NCI-H748 treated with DMSO at 0.1 percent for 48 hours (cell line): Measurements from ENCODE around the gene NOP9.
"Not testable (repeated sequence)": the region's sequence is repeated elsewhere in the genome, so short reads cannot be mapped to it uniquely, and the experiment has no call there.

ENCODE experiments used
- DNase-seq: peaks from one replicate; lab custom pipeline; 2025; lab: John Stamatoyannopoulos, UW

The NOP9 gene

DNA sequence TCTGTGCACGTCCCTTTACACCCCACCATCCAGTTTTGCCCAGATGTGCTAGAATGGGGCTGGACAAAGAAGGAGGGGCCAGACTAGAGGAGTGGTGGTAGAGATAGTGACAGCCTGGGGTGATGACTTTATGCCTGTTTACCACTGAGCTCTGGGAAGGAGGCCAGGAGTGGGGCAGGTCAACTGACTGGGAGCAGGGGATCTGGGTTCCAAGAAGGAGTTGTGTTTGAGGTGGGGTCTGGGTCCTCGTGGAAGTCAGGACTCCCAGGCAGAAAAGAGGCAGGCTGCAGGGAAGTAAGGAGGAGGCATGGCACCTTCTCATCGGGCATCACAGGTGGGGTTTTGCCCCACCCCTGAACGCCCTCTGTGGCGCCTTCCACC lies 10.6 kb downstream of the NOP9 start:
- DNase-seq: no peak

DNA sequence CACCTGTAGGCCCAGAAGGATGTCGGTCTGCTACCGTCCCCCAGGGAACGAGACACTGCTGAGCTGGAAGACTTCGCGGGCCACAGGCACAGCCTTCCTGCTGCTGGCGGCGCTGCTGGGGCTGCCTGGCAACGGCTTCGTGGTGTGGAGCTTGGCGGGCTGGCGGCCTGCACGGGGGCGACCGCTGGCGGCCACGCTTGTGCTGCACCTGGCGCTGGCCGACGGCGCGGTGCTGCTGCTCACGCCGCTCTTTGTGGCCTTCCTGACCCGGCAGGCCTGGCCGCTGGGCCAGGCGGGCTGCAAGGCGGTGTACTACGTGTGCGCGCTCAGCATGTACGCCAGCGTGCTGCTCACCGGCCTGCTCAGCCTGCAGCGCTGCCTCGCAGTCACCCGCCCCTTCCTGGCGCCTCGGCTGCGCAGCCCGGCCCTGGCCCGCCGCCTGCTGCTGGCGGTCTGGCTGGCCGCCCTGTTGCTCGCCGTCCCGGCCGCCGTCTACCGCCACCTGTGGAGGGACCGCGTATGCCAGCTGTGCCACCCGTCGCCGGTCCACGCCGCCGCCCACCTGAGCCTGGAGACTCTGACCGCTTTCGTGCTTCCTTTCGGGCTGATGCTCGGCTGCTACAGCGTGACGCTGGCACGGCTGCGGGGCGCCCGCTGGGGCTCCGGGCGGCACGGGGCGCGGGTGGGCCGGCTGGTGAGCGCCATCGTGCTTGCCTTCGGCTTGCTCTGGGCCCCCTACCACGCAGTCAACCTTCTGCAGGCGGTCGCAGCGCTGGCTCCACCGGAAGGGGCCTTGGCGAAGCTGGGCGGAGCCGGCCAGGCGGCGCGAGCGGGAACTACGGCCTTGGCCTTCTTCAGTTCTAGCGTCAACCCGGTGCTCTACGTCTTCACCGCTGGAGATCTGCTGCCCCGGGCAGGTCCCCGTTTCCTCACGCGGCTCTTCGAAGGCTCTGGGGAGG lies 11.3 kb downstream of the NOP9 start, which contains the start of gene LTB4R:
TSS of gene LTB4R (plus strand) at position 857 of the 959 bp plus-strand sequence. CDS start 4,150 bp downstream, outside the sequence.
- peak; percentile 74 for DNase-seq

DNA sequence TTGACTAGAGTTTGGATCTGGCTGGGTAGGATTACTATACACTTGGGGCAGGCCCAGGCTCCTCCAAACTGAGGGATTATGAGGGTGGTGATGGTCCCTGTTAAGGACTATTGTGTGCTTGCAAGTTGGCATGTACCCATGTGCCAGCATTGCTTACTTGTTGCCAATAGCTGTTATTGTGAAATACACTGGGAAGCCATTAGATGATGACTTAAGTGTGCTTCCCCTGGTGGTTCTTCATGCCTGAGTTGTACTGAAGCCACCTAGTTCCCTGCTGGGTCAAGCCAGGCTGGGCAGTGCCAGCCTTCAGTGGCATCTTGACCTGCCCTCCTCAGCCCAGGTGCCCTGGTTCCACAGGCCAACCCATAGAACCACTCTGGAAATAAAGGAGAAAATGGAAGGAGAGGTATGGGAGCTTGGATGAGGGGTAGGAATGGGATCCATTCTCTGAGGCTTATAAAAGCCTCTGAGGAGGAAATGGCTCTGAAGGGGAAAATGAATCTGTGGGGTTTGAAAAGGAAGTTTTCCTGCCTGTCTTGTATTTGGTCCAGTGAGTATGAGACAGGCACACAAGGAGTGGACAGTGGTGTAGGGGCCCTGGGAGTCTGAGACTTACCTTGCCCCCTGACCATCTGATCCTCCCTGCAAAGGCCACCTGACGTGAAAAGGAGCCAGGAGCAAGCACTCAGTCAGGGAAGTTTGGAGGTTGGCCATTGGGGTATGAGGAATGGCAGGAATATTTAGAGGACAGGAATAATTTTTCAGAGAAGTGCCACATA lies 12.4 kb downstream of the NOP9 start:
- no peak for DNase-seq

DNA sequence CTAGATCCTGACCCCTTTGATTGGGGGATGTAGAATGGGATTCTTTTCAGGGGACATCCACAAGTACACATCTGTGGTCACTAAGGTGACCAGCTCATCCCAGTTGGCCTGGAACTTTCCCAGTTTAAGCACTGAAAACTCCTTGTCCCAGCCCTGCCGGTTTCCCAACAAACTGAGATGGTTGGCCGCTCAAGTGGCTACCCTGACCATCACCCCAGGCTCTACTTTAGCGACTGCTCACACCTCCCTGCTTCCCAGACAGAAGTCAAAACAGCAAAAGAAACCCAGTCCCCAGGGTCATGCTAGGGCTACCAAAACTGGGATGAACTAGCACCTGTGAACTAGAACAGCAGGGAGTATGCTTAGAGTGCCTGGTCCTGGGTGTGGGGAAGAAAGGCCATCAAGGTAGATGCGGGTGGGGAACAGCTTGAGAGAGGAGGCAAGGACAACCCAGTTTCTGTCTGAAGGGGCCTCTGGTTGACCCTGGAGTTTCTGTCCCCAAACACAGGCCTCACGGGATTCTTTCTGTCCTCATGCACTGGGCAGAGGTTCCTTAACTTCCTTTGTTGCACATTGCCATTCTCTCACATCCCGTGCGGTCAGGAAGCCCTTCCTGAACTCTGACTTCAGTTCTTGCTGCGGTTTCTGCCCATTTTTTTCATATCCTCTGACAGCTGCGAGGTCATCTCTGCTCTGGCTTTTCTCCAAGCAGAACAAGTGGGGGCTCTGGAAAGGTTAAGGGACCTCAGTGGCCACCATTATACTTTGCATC lies 13.3 kb downstream of the NOP9 start:
- DNase-seq: no peak

DNA sequence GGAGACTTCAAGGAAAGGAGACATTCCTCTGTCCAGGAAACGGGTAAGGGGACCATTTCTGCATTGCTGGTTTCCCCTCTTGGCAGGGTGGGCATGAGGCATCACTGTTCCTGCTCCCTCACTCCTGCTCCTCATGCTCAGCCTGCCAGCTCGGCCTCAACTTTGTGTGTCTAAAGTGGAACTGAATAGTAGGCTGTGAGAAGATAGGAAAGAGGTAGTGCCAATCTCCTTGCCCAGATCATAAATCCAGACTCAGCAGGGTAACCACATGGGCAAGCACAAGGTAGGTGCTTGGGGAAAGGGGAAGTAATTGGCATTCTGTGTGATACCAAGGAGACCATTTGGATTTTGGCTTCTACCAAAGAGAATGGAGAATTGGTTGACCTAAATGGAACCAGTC lies 14.3 kb downstream of the NOP9 start:
- no peak for DNase-seq

DNA sequence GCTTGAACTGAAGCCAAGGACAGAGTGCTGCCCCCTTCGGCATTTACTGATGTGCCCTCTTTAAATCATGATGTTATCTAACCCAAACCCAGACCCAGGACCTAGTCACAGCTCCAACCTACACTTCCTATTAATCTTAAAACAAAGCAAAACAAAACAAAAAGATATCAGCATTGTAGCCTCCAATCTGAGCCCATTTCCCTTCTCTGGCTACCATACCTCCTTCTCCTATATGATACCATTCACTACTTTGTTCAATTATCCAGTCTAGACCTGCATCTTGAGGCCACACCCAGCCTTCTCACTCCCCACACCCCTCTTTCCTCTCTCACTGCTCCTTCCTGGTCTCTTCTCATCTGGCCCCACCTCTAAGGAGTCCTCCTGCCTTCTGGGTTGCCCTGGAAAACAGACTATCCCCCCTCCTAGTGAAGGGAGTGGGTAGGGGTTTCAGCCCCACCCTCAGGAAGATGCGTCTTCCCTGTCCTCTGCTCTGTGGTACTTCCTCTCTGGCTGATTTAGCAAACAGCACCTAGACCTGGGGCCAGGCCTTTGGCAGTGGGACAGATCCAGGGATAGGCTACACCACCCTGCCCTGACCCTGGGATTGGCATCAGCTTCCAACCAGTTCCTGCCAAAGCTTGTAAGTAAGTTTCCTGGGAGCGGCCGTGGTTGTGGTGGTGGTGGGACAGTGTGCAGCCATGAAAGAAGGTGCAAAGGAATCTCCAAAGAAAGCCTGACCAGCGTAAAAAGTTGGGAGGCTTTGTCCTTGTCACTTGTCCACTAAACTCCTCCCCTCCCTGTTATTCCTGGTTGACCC lies 14.9 kb downstream of the NOP9 start:
- no peak for DNase-seq

DNA sequence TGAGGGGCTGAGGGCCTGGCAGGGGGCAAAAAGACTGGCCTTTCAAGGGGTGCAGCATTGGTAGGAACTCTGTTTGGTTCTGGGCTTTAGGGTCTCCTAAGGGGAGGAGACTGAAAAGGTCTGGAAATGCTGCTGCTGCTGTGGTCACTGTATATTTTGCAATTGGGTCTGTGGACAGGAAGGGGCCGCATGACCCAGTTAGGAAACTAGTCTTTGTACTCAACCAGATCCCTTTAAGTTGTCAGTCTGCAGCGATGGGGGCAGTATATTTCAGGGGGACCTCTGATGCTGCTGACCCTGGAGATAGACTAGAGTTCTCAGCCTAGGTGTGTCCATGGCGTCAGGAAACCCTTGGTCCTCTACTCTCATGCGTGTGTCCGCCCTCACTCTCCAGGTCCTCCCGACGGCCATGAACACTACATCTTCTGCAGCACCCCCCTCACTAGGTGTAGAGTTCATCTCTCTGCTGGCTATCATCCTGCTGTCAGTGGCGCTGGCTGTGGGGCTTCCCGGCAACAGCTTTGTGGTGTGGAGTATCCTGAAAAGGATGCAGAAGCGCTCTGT lies 15.7 kb downstream of the NOP9 start:
- no peak for DNase-seq

DNA sequence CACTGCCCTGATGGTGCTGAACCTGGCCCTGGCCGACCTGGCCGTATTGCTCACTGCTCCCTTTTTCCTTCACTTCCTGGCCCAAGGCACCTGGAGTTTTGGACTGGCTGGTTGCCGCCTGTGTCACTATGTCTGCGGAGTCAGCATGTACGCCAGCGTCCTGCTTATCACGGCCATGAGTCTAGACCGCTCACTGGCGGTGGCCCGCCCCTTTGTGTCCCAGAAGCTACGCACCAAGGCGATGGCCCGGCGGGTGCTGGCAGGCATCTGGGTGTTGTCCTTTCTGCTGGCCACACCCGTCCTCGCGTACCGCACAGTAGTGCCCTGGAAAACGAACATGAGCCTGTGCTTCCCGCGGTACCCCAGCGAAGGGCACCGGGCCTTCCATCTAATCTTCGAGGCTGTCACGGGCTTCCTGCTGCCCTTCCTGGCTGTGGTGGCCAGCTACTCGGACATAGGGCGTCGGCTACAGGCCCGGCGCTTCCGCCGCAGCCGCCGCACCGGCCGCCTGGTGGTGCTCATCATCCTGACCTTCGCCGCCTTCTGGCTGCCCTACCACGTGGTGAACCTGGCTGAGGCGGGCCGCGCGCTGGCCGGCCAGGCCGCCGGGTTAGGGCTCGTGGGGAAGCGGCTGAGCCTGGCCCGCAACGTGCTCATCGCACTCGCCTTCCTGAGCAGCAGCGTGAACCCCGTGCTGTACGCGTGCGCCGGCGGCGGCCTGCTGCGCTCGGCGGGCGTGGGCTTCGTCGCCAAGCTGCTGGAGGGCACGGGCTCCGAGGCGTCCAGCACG lies 16.4 kb downstream of the NOP9 start:
- DNase-seq: no peak

DNA sequence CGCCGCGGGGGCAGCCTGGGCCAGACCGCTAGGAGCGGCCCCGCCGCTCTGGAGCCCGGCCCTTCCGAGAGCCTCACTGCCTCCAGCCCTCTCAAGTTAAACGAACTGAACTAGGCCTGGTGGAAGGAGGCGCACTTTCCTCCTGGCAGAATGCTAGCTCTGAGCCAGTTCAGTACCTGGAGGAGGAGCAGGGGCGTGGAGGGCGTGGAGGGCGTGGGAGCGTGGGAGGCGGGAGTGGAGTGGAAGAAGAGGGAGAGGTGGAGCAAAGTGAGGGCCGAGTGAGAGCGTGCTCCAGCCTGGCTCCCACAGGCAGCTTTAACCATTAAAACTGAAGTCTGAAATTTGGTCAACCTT lies 16.9 kb downstream of the NOP9 start:
- no peak for DNase-seq

DNA sequence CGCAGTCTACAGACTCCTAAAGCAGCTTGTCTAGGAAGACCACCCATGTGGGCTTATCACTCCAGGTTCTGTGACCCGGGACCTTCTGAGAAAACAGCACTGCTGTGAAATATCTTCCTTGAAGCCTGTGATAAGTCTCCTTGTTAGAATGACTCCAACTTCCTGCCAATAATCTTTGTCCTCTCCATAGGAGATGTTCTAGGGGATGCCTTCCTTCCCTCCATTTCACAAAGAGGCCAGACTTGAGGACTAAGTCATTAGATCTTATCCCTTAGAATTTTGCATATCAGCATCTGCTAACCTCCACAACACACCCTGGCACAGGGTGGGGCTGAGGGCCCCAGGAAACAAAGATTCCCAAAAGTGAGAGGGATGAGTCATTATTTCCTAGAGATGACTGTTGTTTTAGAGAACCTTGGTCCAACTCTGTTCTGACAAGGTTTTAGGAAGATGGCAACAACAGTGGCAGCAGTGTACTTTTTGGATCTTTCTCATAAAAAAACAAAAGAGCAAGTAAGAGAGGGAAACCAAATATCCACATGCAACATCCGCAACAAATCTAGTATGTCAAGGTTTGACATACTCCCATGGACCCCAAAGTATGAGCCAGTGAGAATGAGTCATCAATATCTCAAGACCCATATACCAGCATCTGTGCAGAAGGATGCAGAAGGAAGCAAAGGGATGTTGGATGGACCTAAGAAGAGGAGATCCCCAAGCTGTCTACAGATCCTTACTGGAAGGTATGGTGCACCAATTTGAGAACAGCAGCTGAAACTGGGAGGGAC lies 17.7 kb downstream of the NOP9 start:
- DNase-seq: no peak

DNA sequence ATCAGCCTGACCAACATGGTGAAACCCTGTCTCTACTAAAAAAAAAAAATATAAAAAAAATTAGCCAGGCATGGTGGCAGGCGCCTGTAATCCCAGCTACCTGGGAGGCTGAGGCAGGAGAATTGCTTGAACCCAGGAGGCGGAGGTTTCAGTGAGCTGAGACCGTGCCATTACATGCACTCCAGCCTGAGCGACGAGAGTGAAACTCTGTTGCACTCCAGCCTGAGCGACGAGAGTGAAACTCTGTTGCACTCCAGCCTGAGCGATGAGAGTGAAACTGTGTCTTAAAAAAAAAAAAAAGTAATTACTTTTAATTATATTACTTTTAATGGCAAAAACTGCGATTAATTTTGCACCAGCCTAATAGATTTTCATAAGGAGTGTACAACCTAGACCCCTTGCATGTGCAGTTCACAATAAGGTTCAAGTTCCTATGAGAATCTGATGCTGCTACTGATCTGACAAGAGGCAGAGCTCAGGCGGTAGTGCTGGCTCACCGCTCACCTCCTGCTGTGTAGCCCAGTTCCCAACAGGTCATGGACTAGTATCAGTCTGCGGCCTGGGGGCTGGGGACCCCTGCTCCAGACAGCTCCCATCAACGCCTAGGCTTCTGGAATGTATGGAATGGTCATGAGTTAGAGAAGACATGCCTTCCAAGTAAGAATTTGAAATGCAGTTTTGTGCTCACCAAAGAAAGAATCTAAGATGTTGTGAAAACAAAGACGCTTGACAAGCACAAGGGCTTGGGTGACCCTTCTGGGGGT lies 21.7 kb downstream of the NOP9 start:
- DNase-seq: no peak

DNA sequence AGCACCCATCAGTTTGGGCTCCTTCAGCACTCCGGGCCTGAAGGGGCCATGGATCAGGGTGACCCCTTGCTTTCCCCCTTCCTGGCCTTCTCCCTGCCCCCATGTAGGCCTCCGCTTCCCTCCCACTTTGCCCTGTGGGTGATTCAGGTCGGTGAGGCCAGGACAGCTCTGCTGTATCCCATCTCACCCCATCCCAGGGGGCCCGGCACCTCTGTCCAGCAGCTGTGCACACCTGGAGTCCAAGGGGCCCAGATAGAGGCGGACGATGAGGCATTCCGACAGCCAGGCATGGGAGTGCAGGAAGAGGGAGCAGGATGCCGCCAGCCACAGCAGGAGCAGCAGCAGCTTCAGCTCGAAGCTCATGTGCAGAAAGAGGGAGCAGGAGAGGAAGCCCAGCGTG lies 23.0 kb downstream of the NOP9 start:
- DNase-seq: no peak

DNA sequence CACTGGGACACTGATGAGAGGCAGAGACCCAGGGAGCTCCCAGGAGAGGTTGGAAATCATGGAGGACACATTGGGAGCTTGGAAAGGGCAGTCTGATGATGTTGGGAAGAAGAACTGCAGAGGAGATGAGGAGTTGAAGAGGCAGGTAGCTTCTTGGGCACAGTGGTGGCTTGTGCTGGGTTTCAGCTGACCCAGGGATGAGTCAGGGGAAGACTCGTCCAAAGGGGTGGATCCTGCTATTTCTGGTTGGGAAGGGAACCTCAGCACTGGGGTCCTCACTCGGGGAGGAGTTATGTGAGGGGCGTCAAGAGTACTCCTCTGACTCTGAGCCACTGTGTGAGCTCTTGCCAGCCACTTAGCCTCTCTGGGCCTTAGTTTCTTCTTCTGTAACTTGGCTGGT lies 23.7 kb downstream of the NOP9 start:
- no peak for DNase-seq

DNA sequence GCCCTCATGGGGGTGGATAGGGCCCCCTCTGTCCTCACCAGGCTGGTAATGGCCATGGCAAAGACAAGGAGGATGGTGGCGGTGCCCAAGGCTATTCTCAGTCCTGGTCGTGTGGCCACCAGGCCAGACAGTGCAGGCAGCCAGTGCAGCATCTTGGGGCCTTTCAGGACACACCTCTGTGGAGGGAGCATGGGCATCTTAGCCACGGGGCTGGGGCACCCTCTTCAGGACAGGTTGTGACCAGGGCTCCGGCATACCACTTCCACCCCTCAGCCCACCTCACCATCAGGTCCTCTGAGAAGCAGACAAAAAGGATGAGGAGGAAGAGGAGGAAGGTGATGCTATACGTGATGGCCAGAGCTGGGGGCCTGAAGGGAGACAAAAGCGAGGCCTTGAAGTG lies 24.4 kb downstream of the NOP9 start:
- DNase-seq: no peak

DNA sequence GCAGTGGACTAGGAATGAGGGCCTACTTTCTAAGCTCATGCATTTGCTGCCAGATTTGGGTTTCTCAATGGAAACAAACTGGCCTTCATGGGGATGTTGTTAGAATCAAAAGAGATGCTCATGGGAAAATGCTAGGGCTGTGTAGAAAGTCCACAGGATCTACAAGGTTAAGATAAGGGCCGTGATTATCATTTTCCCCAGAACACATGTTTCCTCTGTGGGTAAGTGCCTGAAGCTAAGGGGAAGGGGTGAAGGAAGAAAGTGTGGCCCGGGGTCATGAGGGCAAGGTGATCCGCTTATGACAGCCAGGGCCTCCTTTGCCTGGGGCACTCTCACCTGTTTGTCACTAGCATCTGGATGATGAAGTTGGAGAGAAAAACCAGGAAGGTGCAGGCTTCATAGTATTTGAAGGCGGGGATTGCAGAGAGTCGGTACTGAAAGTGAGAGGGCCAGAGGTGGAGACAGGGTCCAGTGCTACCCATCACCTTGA lies 25.4 kb downstream of the NOP9 start:
- DNase-seq: no peak

DNA sequence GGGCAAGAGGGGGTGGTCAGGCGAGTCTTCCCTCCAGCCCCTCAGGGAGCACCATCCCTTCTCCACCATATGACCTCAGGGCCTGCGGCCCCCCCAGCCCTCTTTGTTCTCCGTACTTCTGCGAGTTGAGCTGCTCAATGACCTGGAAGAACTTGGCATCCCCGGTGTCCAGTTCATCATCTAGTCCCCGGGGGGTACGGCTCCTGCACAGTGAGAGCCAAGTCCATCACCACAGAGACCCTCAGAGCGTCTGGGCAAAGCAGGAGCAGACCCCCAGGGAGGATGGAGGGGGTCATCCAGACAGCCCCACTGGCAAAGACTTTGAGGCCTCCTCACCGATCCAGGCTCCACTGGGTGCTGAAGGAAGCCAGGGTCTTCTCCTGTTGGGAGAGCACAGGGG lies 26.3 kb downstream of the NOP9 start:
- DNase-seq: no peak

DNA sequence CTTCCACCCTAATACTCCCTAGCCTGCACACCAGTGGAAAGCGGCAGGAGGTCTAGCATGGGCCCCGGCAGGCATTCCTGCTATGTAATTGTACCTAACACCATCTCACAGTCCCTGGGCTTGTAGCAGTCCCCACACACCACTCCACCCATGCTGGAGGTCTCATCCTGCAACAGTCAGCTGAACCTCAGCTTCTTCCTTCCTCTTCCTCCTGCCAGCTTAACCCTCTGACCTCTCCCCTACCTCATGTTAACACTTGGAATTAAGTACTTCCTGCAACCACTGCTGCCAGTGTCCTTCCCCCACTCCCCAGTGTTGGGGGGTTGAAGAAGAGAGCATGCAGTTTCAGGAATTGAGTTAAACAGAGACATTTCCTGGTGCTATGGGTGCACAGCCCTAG lies 27.7 kb downstream of the NOP9 start:
- DNase-seq: no peak

DNA sequence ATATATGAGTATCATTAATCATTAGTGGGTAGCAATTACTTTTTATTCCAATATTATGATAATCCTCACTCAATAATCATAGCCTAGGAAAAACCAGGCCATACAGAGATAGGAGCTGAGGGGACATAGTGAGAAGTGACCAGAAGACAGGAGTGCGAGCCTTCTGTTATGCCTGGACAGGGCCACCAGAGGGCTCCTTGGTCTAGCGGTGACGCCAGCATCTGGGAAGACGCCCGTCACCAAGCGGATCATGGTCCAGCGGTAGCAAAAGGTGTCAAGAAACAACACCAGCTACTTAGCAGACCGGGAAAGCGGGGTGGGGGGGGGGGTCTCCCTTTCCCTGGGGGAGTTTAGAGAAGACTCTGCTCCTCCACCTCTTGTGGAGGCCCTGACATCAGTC lies 28.3 kb downstream of the NOP9 start:
- DNase-seq: not testable (repeated sequence)
